Muscle of back (tissue), 11 donors: Measurements from ENCODE around the gene RIPOR3. TPM values are rescaled to one million over a fixed set of nuclear protein-coding genes. Genes with fewer than 3 reads are reported as not detected.

ENCODE experiments used
- DNase-seq, 3 donors: peaks; one replicate each; pipeline versions ENCODE4 v3.0.0 to v3.0.0-alpha.2; 2013
- polyA plus RNA-seq, 10 donors: library from polyadenylated mRNA; unstranded; fragments of 120-200 nt; gene quantifications; one replicate each; pipeline ENCODE4 v1.2.1, GENCODE V29; 2013; ENCODE audit not compliant: insufficient read length in 10 of 10

The RIPOR3 gene
- polyA plus RNA-seq, 10 donors = 3.1 to 15.6 (median 8.6) TPM

DNA sequence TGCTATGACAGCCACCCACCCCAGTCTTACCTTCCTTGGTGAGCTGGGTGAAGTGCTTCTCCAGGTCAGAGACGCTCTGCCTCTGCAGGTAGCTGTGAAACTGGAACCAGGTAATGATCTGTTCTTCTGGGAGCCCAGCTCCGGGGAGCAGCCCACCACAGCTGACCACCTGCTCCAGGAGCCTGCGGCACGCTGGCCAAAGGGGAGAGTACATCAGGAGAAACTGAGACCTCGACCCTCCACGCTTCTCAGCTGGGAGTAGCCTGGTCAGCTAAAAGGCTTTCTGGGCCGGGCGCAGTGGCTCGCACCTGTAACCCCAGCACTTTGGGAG is 98.4 kb downstream of the RIPOR3 start:
- DNase-seq = no peak

DNA sequence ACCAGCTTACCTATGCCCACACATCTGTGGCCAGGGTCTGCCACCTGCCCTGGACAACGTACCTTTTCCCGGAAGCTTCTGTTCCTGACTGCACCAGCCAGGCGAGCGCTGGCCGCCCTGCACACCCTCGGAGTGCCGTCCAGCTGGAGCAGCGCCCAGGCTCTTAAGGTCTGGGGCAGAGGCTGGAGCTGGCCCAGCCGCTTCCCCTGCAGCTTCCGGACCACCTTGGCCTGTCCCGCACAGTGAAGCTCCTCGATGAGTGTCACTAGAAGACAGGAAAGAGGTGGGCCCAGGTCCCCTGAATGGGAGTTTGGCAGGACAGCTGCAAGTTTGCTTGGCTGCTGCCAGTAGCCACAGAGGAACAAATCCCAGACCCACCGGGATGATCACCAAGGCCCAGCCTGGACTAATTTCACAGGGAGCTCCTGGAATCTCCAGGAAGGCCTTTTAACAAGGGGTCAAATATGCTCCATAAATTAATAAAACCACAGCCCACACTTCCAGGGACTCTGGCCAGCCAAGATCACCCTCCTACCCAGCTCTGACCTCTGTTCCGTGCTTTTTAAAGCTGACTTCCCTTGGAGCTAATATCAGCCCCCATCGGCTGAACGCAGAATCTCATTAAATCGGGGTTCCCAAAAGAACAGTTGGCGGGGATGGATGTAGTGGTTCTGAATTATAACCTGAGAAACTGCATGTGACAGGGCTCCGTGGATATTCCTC is 98.9 kb downstream of the RIPOR3 start:
- DNase-seq = no peak

DNA sequence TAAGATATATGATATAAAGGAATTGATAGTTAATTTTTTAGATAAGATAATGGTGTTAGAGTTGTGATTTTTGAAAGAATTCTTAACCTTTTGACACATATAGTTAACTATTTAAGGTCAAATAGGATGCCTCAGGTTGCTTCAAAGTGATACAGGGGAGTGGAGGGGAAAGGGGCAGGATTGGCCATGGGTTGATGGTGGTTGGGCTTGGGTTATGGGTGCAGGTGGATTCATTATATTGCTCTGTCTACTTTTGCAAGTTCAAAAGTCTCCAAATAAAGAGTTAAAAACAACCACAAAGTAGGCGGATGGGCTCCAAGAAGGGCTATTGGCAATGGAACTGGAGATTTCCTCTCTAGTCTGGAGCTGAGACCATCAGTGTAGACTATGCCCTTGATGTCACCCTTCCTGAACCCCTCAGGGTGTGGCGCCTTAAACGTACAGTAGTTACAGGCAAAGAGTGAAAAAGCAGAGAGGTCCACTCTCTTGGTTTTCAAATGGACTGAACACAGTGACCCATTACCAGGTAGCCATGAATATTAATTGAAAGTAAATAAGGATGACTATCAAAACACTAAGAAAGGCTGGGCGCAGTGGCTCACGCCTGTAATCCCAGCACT is 100.0 kb downstream of the RIPOR3 start:
- DNase-seq = no peak

DNA sequence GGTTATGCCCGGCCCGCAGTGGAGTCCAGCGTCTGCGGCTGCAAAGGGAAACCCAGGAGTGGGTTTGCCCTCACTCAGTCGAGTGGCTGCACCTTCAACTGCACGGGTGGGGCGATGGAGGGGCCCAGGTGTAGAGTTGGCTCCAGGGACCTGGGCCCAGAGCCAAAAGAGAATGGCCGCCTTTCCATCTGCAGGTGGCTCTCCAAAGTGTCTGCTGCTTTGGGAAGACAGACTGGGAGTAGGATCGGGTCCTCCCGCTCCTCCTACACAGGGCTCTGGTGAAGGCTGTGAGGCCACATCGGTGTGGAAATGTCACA is 101.0 kb downstream of the RIPOR3 start:
- no peak for DNase-seq

DNA sequence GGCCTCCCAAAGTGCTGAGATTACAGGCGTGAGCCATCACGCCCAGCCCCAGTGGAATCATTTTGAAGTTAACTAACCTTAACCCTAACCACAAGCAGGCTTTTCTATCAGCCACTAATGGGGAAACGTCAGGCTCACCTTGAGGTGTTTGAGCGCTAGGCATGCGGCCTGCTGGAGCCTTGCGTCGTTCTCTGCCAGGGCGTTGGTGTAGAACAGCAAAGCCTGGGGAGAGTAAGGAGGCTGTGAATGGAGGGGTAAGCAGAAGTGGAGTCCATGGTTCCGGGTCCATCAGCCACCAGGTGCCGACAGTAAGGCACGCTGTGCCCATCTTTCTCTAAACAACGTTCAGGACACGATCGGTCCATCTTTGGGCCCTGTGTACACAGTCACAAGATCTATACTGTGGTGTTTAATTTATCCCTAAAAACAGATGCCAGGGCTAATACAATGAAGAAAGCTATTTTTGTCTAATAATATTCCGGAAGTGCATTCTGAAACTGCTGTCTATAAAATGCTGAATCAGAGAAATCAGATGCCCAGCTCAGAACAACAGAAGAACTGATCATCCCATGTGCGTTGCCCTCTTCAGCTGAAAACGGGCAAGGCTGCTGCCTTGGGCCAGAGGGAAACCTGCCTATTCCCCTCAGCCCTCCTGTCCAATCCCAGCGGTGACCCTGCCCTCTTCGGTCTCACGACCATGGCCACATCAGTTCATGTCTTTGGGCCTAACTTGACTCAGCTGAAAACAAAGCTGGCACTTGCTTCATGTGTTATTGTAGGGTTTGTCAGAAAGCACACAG is 101.6 kb downstream of the RIPOR3 start:
- DNase-seq = no peak

DNA sequence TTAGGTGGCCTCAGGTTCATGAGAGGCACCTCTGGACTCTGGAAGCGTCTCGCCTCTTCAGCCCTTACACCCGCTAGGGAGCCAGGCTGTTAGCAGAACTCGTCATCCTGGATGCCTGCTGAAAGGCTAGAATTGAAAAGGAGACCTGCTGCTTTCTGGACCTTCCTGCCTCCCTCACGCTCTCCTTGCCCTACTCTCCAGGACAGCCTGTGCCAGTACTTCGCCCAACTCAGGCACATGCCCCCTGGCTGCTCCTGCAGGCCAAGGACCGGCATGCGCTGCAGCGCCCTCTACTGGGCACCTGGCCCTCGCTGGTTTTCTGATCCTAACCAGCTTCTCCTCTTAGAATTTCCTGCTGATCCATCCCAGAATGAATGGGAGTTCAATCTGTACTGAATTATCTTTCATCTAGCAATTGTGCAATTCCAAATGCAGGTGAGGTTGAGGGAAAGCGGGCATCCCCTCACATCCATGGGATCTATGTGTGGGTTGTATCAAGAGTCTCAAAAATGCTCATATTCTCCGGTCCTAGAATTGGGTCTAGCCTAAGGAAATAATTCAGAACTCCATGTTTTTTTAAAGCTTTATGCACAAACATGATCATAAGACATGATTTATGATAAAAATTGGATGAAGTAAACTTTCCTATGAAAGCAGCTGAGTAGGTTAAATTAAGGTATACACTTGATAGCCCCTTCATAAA is 103.2 kb downstream of the RIPOR3 start:
- DNase-seq = peak in 2 of 3 donors; percentile 55 to 63

DNA sequence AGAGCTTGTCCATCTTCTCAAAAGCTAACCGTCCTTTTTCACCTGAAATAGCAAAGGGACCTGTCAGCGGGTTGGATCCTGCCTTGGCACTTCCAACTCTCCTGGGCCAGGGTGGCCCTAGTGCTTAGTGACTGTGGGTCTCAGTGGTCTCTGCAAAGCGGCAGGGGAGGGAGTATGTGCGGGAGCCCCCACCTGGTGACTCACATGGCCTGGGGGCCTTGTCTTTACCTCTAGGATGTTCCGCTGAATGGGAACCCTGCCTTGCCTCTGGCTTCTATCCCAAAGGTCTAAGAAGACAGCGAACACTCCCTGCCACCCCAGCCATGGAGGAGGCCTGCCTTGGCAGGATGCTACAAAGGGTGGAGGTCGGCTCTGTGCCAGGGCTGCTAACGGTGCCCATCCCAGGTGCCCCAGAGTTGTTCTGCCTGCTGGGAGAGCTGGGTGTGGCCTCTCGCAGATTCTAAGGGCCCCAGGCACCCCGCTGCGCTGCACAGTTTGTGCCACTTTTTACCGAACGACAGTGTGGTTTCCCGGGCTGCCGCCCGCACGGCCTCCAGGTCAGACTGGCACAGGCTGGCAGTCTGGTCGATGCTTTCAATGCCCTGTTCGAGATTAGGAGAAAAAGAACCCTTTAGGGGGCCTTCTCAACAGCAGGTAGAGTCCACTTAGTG is 103.9 kb downstream of the RIPOR3 start:
- no peak for DNase-seq

DNA sequence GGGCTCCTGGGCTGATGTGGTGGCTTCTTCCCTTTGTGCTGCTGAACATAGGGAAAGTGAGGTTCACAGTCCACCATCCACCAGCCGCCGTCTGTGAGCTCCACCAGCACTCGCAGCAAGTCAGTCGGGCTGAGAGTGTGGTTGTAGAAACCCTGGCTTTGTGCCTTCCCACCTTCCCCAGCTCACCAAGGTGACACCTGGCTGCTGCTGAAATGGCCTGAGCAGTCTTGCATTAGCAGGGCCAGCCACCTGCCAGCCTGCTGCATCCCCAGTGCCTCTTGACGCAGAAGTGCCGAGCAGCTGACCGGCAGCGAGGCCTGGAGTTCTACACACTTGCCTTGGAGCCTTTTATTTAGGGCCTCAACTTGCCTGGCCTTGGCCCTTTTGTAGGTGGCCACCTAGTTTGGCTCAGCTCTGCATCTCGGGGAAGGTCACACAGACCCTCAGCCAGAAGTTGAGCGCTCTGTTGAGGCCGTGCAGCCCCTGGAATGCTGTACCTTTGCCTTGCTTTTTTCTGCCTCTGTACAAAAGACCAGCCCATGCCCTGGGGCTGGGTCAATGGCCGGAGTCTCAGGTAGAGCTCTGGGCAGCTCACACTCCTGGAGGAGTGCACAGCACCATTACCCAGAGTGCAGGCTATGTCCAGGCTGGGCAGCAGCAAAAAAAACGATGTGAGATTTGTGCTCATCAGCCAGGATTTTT is 104.7 kb downstream of the RIPOR3 start:
- DNase-seq = no peak

DNA sequence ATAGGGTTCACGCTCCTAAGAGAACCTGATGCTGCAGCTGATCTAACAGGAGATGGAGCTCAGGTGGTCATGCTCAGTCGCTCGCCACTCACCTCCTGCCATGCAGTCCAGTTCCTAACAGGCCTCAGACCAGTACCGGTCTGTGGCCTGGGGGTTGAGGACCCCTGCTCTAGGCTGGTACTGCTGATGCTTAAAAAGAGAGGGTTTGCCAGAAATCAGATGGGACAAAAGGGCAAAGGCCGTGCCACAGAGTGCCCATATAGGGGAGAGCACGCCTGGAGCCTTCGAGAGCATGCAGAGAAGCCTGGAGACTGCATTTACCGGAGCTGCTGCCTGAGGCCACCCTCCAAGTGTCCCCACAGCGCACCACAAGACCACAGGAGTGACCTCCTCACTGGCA is 105.7 kb downstream of the RIPOR3 start:
- no peak for DNase-seq

DNA sequence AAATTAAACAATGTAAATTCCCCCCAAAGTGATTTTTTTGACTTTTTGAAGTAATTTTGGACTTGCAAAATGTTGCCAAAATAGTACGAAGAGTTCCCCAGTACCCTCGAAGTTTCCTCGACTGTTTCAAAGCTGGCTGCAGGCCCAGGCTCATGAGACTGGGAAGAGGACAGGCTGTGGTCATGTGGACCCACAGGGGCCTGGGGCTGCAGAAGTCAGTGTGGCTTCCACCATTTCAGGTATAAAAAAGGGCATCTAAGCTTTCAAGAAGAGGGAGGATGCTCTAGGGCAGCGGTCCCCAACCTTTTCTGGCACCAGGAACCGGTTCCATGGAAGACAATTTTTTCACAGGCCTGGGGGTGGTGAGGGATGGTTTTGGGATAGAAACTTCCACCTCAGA is 106.1 kb downstream of the RIPOR3 start:
- DNase-seq = no peak

DNA sequence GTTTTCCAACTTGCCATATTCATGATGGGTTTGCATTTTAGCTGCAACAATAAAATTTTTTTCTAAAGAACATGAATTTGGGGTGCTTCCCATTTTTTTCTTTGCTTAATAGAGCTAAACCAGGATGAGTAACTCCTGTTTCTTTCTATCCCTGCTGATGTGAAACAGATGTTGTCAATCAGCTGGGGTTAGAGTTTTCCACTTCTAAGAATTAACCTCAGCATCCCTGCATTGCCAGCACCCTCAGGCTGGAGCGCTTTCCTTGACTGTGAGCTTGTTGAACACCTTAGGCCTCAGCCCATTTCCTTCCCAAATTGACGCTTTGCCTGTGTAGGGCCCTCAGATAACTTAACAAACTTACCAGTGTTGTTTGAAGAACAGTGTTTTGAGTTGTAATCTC is 106.7 kb downstream of the RIPOR3 start:
- no peak for DNase-seq

DNA sequence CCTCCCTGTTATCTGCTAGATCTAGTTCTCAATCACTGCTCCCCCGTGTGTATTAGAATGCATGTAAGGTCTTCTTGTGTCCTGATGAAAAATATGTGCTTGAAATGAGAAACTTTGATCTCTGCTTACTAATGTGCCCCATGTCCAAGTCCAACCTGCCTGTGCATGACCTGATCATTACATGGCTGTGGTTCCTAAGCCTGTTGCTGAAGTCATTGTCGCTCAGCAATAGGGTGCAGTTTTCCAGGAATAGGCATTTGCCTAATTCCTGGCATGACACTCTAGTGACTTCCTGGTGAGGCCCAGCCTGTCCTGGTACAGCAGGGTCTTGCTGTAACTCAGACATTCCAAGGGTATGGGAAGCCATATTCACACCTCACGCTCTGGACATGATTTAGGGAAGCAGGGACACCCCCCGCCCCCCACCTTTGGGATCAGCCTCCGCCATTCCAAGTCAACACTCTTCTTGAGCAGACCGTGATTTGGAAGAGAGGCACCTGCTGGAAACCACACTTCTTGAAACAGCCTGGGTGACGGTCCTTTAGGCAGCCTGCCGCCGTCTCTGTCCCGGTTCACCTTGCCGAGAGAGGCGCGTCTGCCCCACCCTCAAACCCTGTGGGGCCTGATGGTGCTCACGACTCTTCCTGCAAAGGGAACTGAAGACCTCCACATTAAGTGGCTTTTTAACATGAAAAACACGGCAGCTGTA is 107.7 kb downstream of the RIPOR3 start:
- DNase-seq = no peak

DNA sequence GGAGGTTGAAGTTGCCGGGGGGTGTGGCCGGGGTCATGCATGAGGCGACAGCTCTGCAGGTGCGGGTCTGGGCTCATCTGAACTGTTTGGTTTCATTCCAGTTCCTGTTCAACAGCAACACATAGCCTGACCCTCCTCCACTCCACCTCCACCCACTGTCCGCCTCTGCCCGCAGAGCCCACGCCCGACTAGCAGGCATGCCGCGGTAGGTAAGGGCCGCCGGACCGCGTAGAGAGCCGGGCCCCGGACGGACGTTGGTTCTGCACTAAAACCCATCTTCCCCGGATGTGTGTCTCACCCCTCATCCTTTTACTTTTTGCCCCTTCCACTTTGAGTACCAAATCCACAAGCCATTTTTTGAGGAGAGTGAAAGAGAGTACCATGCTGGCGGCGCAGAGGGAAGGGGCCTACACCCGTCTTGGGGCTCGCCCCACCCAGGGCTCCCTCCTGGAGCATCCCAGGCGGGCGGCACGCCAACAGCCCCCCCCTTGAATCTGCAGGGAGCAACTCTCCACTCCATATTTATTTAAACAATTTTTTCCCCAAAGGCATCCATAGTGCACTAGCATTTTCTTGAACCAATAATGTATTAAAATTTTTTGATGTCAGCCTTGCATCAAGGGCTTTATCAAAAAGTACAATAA is 108.6 kb downstream of the RIPOR3 start:
- no peak for DNase-seq

DNA sequence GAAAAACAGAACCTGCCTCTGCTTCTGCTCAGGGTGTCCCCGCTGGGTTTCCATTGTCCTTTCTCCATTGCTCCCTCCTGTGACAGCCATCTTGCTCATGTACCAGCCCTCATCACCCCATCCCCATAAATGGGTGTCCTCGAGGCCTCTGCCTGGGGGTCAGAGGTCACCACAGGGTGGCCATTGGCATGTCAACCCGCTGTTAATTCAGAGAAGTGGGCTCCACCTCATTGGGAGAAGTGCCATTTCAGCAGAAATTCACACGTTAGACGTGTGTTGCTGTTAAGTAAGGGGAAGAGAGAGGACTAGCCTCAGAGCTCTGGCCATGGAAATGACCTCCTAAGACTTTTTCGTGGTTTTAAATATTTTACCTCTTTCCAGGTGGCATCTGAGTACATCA is 109.2 kb downstream of the RIPOR3 start:
- DNase-seq = no peak

DNA sequence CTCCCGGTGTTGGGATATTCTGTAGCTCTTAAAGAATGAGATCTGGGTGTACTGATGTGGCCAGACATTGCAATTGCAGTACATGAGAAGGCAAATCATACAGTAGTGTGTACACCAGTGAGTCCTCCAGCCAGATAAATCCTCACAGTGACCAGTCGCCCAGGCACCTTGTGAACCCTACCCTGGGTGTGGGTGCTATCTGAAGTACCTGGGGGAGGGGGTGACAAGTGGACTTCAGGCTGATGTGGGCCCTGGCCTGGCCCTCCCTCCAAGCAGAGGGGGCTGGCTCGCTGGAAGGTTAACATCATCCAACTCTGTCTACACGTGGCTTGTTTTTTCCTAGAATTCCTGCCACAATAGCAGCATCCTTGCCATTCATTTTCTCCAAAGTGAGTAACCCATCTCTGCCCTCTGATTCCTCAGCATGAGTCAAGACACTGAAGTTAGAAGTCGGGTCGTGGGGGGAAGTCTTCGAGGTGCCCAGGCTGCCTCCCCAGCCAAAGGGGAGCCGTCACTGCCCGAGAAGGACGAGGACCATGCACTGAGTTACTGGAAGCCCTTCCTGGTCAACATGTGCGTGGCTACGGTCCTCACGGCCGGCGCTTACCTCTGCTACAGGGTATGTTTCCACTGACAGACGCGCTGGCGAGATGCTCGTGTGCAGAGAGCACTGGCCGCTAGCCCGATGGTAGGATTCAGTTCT is 110.3 kb downstream of the RIPOR3 start:
- no peak for DNase-seq

DNA sequence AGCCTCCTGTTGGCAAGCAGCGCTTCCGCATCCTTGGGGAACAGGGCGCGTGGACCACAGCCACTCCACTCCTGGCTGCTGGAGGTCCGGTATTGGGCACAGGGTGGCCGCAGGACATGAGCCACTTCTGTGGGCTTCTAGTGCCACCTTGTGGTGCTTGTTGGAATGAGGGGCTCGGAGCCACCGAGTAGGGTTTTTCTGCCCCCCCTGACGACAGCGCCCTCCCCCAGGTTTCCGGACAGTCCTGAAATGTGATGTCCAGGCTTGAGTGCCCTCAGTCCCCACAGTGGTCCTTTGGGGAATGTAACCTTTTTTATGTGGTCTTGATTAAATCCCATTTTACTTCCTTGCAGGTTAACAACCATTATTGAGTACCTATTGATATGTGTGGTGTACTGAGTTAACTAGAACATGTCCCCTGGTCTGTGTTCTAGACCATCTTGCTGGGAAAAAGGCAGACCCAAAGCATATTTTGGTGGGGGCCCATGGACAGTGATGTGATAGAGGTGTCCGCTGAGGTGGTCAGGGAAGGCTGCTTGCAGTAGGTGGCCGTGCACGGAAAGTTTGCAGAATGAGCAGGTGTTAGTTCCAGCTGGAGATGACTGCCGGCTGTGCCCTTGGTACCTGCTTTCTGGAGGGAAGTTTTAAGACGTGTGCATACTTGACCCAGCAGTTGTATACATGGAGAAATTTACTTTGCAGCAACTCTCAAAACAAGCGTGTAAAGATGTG is 111.2 kb downstream of the RIPOR3 start:
- peak in 2 of 3 donors; percentile 42 to 73 for DNase-seq

DNA sequence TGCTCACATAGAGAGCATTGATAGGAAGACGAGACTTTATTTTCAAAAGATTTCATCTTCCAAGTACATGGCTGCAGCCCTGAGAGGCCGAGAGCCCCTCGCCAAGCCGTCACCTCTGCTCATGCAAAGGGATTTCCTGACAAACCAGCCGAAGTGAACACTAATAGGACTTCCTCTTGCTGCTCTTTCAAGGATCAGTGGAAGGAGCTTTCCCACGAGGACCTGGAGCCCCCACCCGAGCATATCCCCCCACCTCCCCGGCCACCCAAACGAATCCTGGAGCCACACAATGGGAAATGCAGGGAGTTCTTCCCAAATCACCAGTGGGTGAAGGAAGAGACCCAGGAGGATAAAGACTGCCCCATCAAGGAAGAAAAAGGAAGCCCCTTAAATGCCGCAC is 111.8 kb downstream of the RIPOR3 start:
- no peak for DNase-seq

DNA sequence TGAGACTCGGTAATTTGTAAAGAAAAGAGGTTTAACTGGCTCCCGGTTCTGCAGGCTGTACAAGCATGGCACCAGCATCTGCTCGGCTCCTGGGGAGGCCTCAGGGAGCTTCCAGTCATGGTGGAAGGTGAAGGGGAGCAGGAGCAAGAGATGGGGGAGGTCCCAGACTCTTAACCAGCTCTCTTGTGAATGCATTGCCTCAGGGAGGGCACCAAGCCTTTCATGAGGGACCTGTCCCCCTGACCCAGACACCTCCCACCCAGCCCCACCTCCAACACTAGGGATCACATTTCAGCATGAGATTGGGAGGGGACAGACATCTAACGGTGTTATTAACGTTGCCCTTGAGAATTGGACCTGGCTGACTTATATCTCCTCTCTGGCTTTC is 112.6 kb downstream of the RIPOR3 start:
- no peak for DNase-seq
